DND-41 (cell line): ENCODE results near the gene POF1B.
"Not testable (repeated sequence)": the region's sequence is repeated elsewhere in the genome, so short reads cannot be mapped to it uniquely, and the experiment has no call there.

ENCODE experiments used
- EZH2 ChIP-seq: IDR thresholded peaks from 3 replicates; pipeline ENCODE4 v1.6.1; 2012; ENCODE audit warnings: borderline replicate concordance, low read depth, mild to moderate bottlenecking, moderate library complexity, low read length, inconsistent platforms; ENCODE audit not compliant: severe bottlenecking
- TF ChIP-seq, protein P1 (sequence below): IDR thresholded peaks from 2 replicates; pipeline ENCODE4 v1.5.1; 2012; ENCODE audit warnings: borderline replicate concordance, low read length, moderate library complexity, mild to moderate bottlenecking; ENCODE audit not compliant: poor library complexity, severe bottlenecking; ENCODE audit errors: extremely low read depth

DNA sequence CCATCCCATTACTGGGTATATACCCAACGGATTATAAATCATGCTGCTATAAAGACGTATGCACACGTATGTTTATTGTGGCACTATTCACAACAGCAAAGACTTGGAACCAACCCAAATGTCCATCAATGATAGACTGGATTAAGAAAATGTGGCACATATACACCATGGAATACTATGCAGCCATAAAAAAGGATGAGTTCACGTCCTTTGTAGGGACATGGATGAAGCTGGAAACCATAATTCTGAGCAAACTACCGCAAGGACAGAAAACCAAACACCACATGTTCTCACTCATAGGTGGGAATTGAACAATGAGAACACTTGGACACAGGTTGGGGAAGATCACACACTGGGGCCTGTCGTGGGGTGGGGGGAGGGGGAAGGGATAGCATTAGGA lies 94.2 kb downstream of the POF1B start:
- TF ChIP-seq EZH2, result not testable (repeated sequence)
- TF ChIP-seq, protein P1, sequence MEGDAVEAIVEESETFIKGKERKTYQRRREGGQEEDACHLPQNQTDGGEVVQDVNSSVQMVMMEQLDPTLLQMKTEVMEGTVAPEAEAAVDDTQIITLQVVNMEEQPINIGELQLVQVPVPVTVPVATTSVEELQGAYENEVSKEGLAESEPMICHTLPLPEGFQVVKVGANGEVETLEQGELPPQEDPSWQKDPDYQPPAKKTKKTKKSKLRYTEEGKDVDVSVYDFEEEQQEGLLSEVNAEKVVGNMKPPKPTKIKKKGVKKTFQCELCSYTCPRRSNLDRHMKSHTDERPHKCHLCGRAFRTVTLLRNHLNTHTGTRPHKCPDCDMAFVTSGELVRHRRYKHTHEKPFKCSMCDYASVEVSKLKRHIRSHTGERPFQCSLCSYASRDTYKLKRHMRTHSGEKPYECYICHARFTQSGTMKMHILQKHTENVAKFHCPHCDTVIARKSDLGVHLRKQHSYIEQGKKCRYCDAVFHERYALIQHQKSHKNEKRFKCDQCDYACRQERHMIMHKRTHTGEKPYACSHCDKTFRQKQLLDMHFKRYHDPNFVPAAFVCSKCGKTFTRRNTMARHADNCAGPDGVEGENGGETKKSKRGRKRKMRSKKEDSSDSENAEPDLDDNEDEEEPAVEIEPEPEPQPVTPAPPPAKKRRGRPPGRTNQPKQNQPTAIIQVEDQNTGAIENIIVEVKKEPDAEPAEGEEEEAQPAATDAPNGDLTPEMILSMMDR, result not testable (repeated sequence)
